Measurements from ENCODE around the gene PPOX. TPM values are rescaled to one million over a fixed set of nuclear protein-coding genes. Genes with fewer than 3 reads are reported as not detected.
A peak's percentile ranks its signal among the peaks of the same experiment; 100 is the strongest.

The PPOX gene
- total RNA-seq, 2 experiments from 2014 or later = 32.9 to 33.2 TPM

GRCh38 chr1:161177936-161178244, 11.7 kb downstream of the PPOX start:
- no peak for DNase-seq
- H3K4me3 Mint-ChIP-seq = peak overlapping the region; percentile 97
- H3K27me3 Mint-ChIP-seq = no peaks in the 10 kb centered on the region
- H3K9me3 Mint-ChIP-seq = no peaks in the 10 kb centered on the region
- CTCF ChIA-PET = interaction anchor here (1.8 to 2.3 kb wide), 2 partner anchors 48 to 113 kb away, joined by 9 to 10 read pairs; partner anchors contain the start of gene TOMM40L
- peak overlapping the region; percentile 96 for H3K27ac Mint-ChIP-seq
- POLR2A ChIA-PET = interaction anchor here (0.7 to 3.3 kb wide), 10 partner anchors 8 to 93 kb away, joined by 3 to 69 read pairs (median 10); partner anchors contain the start of genes NDUFS2, PPOX, TOMM40L and UFC1
- H3K36me3 Mint-ChIP-seq (ENCODE audit: low read depth) = peaks cover 42% of the 10 kb centered on the region
- peaks cover 78% of the 10 kb centered on the region for H3K4me1 Mint-ChIP-seq

GRCh38 chr1:161179698-161180097, 13.5 kb downstream of the PPOX start:
- no peak for DNase-seq
- CTCF ChIA-PET = interaction anchor here (1.0 to 5.5 kb wide), 5 partner anchors 13 to 202 kb away, joined by 3 to 79 read pairs (median 69); partner anchors contain the start of genes NDUFS2, PPOX and TOMM40L
- Mint-ChIP-seq H3K4me1 (peaks cover 82% of the 10 kb centered on the region), H3K27me3 (no peaks in the 10 kb centered on the region), H3K4me3 (no peak overlapping the region), H3K36me3 (ENCODE audit: low read depth) (peaks cover 28% of the 10 kb centered on the region), H3K27ac (peak overlapping the region; percentile 13), H3K9me3 (no peaks in the 10 kb centered on the region)
- POLR2A ChIA-PET = interaction anchor here (1.0 to 1.9 kb wide), 2 partner anchors 10 to 13 kb away, joined by 3 to 9 read pairs; partner anchors contain the start of gene PPOX

DNA sequence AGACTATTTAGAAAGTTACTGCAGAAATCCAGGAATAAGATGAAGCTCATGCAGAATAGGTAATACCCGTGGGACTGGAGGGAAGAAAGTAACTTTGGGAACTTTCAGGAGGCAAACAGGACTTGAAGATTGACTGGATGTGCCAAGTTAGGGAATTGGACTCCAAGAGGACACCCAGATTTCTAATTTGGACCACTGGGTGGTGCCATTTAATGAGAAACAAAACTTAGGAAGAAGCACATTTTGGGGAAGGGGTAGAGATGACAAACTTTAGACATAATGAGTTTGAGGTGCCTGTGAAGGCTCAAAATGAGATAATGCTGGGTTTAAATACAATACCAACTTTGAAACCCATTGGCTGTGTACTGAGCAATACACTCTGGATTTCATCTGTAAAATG, 14.4 kb downstream of the PPOX start:
- no peak for DNase-seq
- Mint-ChIP-seq H3K36me3 (ENCODE audit: low read depth) (peaks cover 19% of the 10 kb centered on the region), H3K4me1 (peaks cover 80% of the 10 kb centered on the region), H3K27me3 (no peaks in the 10 kb centered on the region), H3K9me3 (no peaks in the 10 kb centered on the region), H3K4me3 (no peak overlapping the region), H3K27ac (peak overlapping the region; percentile 74)
- ChIA-PET CTCF (interaction anchor here (0.9 to 5.5 kb wide), 9 partner anchors 12 to 111 kb away, joined by 3 to 79 read pairs (median 10); partner anchors contain the start of genes NDUFS2, PPOX, TOMM40L and UFC1), POLR2A (interaction anchor here (0.7 to 3.3 kb wide), 9 partner anchors 8 to 128 kb away, joined by 3 to 91 read pairs (median 16); partner anchors contain the start of genes ARHGAP30, NDUFS2, PPOX and TOMM40L)

- Mint-ChIP-seq H3K27ac (peak overlapping the region; percentile 93), H3K27me3 (no peaks in the 10 kb centered on the region), H3K4me1 (peaks cover 82% of the 10 kb centered on the region), H3K4me3 (peak overlapping the region; percentile 9), H3K36me3 (ENCODE audit: low read depth) (peaks cover 4% of the 10 kb centered on the region), H3K9me3 (no peaks in the 10 kb centered on the region)
- POLR2A ChIA-PET = interaction anchor here (0.5 to 3.3 kb wide), 20 partner anchors 10 to 567 kb away, joined by 3 to 91 read pairs (median 5); partner anchors contain the start of genes ARHGAP30, DEDD, DUSP12 and NDUFS2
- DNase-seq = peak; percentile 74
- CTCF ChIA-PET = interaction anchor here (0.5 to 5.5 kb wide), 13 partner anchors 10 to 200 kb away, joined by 3 to 79 read pairs (median 6); partner anchors contain the start of genes ARHGAP30, NDUFS2, PPOX and TOMM40L
Measured at GRCh38 chr1:161182214-161182613, 16.0 kb downstream of the PPOX start.

GRCh38 chr1:161185282-161185682, 19.1 kb downstream of the PPOX start:
- POLR2A ChIA-PET = interaction anchor here (0.6 to 2.9 kb wide), 12 partner anchors 8 to 139 kb away, joined by 3 to 39 read pairs (median 4); partner anchors contain the start of genes ARHGAP30, B4GALT3, NDUFS2 and PPOX
- CTCF ChIA-PET = interaction anchor here (1.2 to 2.4 kb wide), 2 partner anchors 40 to 49 kb away, joined by 4 to 14 read pairs; partner anchors contain the start of gene TOMM40L
- Mint-ChIP-seq H3K27me3 (no peaks in the 10 kb centered on the region), H3K9me3 (no peaks in the 10 kb centered on the region), H3K36me3 (ENCODE audit: low read depth) (peaks cover 3% of the 10 kb centered on the region), H3K27ac (peak overlapping the region; percentile 93), H3K4me3 (peak overlapping the region; percentile 71), H3K4me1 (peaks cover 79% of the 10 kb centered on the region)
- peak; percentile 88 for DNase-seq

- H3K27ac Mint-ChIP-seq = peak overlapping the region; percentile 93
- no peaks in the 10 kb centered on the region for H3K27me3 Mint-ChIP-seq
- ChIA-PET CTCF (interaction anchor here (0.7 to 2.4 kb wide), 6 partner anchors 16 to 182 kb away, joined by 3 to 14 read pairs (median 4); partner anchors contain the start of genes CFAP126, NDUFS2, PPOX and TOMM40L), POLR2A (interaction anchor here (0.6 to 2.9 kb wide), 13 partner anchors 9 to 139 kb away, joined by 3 to 39 read pairs (median 4); partner anchors contain the start of genes ARHGAP30, B4GALT3, NDUFS2 and PPOX)
- H3K4me3 Mint-ChIP-seq = peak overlapping the region; percentile 71
- peaks cover 75% of the 10 kb centered on the region for H3K4me1 Mint-ChIP-seq
- DNase-seq = no peak
- no peaks in the 10 kb centered on the region for H3K9me3 Mint-ChIP-seq
- peaks cover 3% of the 10 kb centered on the region for H3K36me3 Mint-ChIP-seq (ENCODE audit: low read depth)
Measured at GRCh38 chr1:161185732-161186311, 19.6 kb downstream of the PPOX start.

DNA sequence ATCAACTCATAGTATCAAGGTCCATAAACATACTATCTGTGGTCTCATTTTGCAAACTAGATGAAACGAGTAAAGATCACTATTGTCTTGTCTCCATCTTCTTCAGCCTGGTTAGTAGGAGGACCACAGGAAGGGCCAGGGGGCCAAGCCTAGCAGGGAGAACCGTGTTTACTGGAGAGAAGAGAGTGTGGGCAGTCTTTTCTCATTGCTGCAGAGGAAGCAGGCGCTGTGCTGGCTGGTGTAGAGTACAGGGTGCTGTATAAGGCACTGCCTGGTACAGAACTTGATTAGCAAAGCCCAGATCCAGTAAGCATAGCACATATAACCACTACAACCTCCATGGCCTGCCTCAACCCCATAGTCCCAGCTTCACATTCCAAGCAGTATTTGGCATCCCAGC, 21.1 kb downstream of the PPOX start:
- H3K9me3 Mint-ChIP-seq = no peaks in the 10 kb centered on the region
- ChIA-PET CTCF (interaction anchor here (0.5 to 2.4 kb wide), 4 partner anchors 22 to 41 kb away, joined by 4 to 14 read pairs (median 8); partner anchors contain the start of genes PPOX and TOMM40L), POLR2A (interaction anchor here (1.4 to 2.9 kb wide), 5 partner anchors 11 to 38 kb away, joined by 3 to 39 read pairs (median 10); partner anchors contain the start of genes NDUFS2, PPOX and TOMM40L)
- H3K36me3 Mint-ChIP-seq (ENCODE audit: low read depth) = peaks cover 3% of the 10 kb centered on the region
- peaks cover 67% of the 10 kb centered on the region for H3K4me1 Mint-ChIP-seq
- H3K4me3 Mint-ChIP-seq = no peak overlapping the region
- DNase-seq = no peak
- no peaks in the 10 kb centered on the region for H3K27me3 Mint-ChIP-seq
- H3K27ac Mint-ChIP-seq = peak overlapping the region; percentile 93

DNA sequence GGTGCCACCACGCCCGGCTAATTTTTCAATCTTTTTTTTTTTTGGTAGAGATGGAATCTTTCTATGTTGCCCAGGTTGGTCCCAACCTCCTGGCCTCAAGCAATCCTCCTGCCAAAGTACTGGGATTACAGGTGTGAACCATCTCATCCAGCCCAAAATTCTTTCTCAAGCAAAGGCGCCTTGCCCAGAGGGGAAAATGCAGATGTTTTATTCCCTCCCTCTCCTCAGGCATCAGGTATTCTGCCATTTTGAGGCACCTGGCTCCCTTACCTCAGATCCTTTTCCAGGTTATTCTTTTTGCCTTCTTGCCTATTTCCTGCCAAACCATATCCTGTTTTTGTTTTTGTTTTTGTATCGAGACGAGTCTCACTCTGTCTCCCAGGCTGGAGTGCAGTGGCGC, 22.2 kb downstream of the PPOX start:
- POLR2A ChIA-PET = interaction anchor here (1.8 kb wide), 1 partner anchor 14 kb away, joined by 10 read pairs; the partner anchor contains the start of gene NDUFS2

DNA sequence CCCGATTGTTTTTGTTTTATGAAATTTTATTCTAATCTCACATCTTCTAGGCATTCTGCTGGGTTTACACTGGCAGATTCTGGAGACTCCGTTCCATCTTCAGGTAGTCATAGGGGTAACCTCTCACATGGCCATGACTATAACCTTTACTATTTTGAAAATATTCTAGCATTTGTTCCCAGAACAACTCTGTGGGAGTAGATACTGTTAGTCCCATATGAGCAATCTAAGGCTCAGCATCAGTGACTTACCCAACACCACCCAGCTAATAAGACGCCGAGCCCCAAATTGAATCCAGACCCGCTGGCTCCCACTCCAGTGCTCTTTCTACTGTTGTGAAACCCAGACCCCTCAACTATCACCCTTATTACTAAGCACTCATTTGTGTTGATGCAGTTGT, 22.8 kb downstream of the PPOX start:
- Mint-ChIP-seq H3K9me3 (no peaks in the 10 kb centered on the region), H3K36me3 (ENCODE audit: low read depth) (no peaks in the 10 kb centered on the region), H3K27me3 (no peaks in the 10 kb centered on the region), H3K4me1 (peaks cover 61% of the 10 kb centered on the region), H3K4me3 (no peak overlapping the region), H3K27ac (no peak overlapping the region)
- DNase-seq = no peak
- POLR2A ChIA-PET = interaction anchor here (1.8 kb wide), 1 partner anchor 13 kb away, joined by 10 read pairs; the partner anchor contains the start of gene NDUFS2
- CTCF ChIA-PET = interaction anchor here (1.8 to 6.7 kb wide), 2 partner anchors 8 to 37 kb away, joined by 6 to 79 read pairs; partner anchors contain the start of gene TOMM40L

More for the DNA sequence above, 22.2 kb downstream of the PPOX start:
- H3K9me3 Mint-ChIP-seq = no peaks in the 10 kb centered on the region
- H3K36me3 Mint-ChIP-seq (ENCODE audit: low read depth) = no peaks in the 10 kb centered on the region
- no peak for DNase-seq
- H3K27me3 Mint-ChIP-seq = no peaks in the 10 kb centered on the region
- no peak overlapping the region for H3K4me3 Mint-ChIP-seq
- H3K4me1 Mint-ChIP-seq = peaks cover 68% of the 10 kb centered on the region
- H3K27ac Mint-ChIP-seq = peak overlapping the region; percentile 19
- CTCF ChIA-PET = interaction anchor here (0.6 to 1.8 kb wide), 2 partner anchors 37 to 198 kb away, joined by 3 to 6 read pairs; partner anchors contain the start of gene TOMM40L

DNA sequence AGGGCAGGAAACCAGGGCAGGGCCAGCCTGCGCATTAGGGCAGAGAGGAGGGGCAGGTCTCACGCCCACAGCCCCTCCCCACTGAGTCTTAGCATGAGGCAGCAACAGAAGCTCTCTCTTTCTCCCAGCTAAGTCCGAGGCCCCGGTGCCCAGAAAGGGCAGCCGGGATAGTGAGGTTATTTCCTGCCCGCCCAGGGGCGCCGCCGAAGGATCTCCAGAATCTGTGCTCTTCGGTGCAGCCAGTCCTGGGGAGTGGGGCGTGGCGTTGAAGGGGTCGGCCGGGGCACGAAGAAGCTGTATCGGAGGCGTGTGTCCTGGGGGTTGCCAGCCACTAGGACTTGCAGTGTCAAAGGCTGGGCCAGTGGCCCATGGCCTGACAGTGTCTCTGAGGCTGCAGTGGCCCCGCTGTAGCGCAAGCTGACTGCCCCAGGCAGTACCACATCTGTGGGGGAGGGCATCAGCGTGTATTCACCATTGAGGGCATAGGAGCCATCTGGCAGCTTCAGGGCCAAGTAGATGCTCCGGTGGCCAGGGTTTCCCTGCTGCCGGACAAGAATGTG, 24.8 kb downstream of the PPOX start:
- H3K4me3 Mint-ChIP-seq = no peak overlapping the region
- no peaks in the 10 kb centered on the region for H3K9me3 Mint-ChIP-seq
- no peaks in the 10 kb centered on the region for H3K36me3 Mint-ChIP-seq (ENCODE audit: low read depth)
- no peak overlapping the region for H3K27ac Mint-ChIP-seq
- ChIA-PET CTCF (interaction anchor here (1.1 to 6.7 kb wide), 14 partner anchors 10 to 191 kb away, joined by 3 to 79 read pairs (median 6); partner anchors contain the start of genes B4GALT3, NDUFS2, PPOX and TOMM40L), POLR2A (interaction anchor here (1.0 to 4.3 kb wide), 8 partner anchors 9 to 145 kb away, joined by 3 to 49 read pairs (median 8); partner anchors contain the start of genes B4GALT3, NDUFS2, PPOX and TOMM40L)
- peaks cover 55% of the 10 kb centered on the region for H3K4me1 Mint-ChIP-seq
- DNase-seq = no peak
- H3K27me3 Mint-ChIP-seq = no peaks in the 10 kb centered on the region

DNA sequence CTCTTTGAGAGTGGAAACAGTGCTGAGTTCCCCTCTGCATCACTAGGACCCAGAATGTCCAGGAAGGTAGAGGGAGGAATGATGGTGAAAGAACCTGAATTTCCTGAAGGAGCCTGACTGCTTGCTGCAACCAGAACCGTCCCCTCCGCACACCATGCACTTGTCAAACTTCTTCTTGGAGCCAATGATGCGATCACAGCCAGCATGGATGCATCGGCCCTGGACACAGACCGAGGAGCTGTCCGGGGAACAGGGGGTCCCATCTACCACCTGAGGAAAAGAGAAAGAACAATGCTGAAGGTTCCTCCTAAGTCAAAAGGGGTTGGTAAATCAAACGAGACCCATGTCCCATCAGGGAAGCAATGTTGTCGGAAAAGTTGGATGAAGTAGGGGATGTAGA, 25.7 kb downstream of the PPOX start:
- ChIA-PET POLR2A (interaction anchor here (1.0 to 4.3 kb wide), 6 partner anchors 9 to 34 kb away, joined by 4 to 49 read pairs (median 10); partner anchors contain the start of genes B4GALT3, NDUFS2, PPOX and TOMM40L), CTCF (interaction anchor here (0.6 to 6.7 kb wide), 20 partner anchors 10 to 198 kb away, joined by 3 to 79 read pairs (median 5); partner anchors contain the start of genes B4GALT3, NDUFS2, PPOX and TOMM40L)
- Mint-ChIP-seq H3K4me1 (peaks cover 52% of the 10 kb centered on the region), H3K4me3 (no peak overlapping the region), H3K9me3 (no peaks in the 10 kb centered on the region), H3K27me3 (no peaks in the 10 kb centered on the region), H3K36me3 (ENCODE audit: low read depth) (no peaks in the 10 kb centered on the region), H3K27ac (no peak overlapping the region)
- no peak for DNase-seq

Data from activated CD4-positive, alpha-beta memory T cell treated with anti-CD3 and anti-CD28 coated beads, Interleukin-2, amount 10 ng/mL, durations not matched to agents 7 days and 5 days (primary cell).